Nucleus accumbens (tissue), 56 donors: ENCODE data around the gene CACNG5.

Source experiments
- DNase-seq, 56 donors: peaks; one replicate each; lab custom pipeline; 2025; lab: John Stamatoyannopoulos, UW

Gene CACNG5

GRCh38 chr17:66834919-66835454 lies at the start of gene CACNG5:
CACNG5 (plus strand) TSS chr17:66835117; CDS start chr17:66877333, 42,216 bp downstream.
- peak in 1 of 56 donors; percentile 38 for DNase-seq

- no peak for DNase-seq
Measured at GRCh38 chr17:66786107-66786506, 48.8 kb upstream of the CACNG5 start.

- DNase-seq = no peak
Measured at GRCh38 chr17:66787914-66788313, 47.0 kb upstream of the CACNG5 start.

GRCh38 chr17:66789093-66789492 lies 45.8 kb upstream of the CACNG5 start:
- DNase-seq = no peak

- DNase-seq = peak in 7 of 56 donors; percentile 4 to 23 (median 10)
Measured at GRCh38 chr17:66789961-66790437, 44.9 kb upstream of the CACNG5 start.

- no peak for DNase-seq
Measured at GRCh38 chr17:66790501-66791061, 44.3 kb upstream of the CACNG5 start.

- peak in 33 of 56 donors; percentile 6 to 66 (median 25) for DNase-seq
Measured at GRCh38 chr17:66791347-66791746, 43.6 kb upstream of the CACNG5 start.

GRCh38 chr17:66793814-66794213 lies 41.1 kb upstream of the CACNG5 start:
- no peak for DNase-seq

GRCh38 chr17:66795486-66795885 lies 39.4 kb upstream of the CACNG5 start:
- DNase-seq = no peak

GRCh38 chr17:66799849-66800537 lies 34.9 kb upstream of the CACNG5 start:
- DNase-seq = peak in 4 of 56 donors; percentile 3 to 25 (median 6)

- no peak for DNase-seq
Measured at GRCh38 chr17:66803474-66803951, 31.4 kb upstream of the CACNG5 start.

- peak in 1 of 56 donors; percentile 17 for DNase-seq
Measured at GRCh38 chr17:66805567-66805966, 29.4 kb upstream of the CACNG5 start.

- peak in 1 of 56 donors; percentile 19 for DNase-seq
Measured at GRCh38 chr17:66807182-66807581, 27.7 kb upstream of the CACNG5 start.

- no peak for DNase-seq
Measured at GRCh38 chr17:66809408-66809807, 25.5 kb upstream of the CACNG5 start.

- DNase-seq = no peak
Measured at GRCh38 chr17:66810951-66811682, 23.8 kb upstream of the CACNG5 start.

- no peak for DNase-seq
Measured at GRCh38 chr17:66811683-66812054, 23.2 kb upstream of the CACNG5 start.

- DNase-seq = no peak
Measured at GRCh38 chr17:66812571-66812970, 22.3 kb upstream of the CACNG5 start.

- DNase-seq = no peak
Measured at GRCh38 chr17:66813296-66813695, 21.6 kb upstream of the CACNG5 start.

GRCh38 chr17:66814026-66814425 lies 20.9 kb upstream of the CACNG5 start:
- DNase-seq = no peak

- peak in 11 of 56 donors; percentile 6 to 49 (median 18) for DNase-seq
Measured at GRCh38 chr17:66814570-66814969, 20.3 kb upstream of the CACNG5 start.

- DNase-seq = no peak
Measured at GRCh38 chr17:66817750-66818149, 17.2 kb upstream of the CACNG5 start.
